ENCODE results near the gene KIF3B.
"Not testable (repeated sequence)": the region's sequence is repeated elsewhere in the genome, so short reads cannot be mapped to it uniquely, and the experiment has no call there.

Gene KIF3B

DNA sequence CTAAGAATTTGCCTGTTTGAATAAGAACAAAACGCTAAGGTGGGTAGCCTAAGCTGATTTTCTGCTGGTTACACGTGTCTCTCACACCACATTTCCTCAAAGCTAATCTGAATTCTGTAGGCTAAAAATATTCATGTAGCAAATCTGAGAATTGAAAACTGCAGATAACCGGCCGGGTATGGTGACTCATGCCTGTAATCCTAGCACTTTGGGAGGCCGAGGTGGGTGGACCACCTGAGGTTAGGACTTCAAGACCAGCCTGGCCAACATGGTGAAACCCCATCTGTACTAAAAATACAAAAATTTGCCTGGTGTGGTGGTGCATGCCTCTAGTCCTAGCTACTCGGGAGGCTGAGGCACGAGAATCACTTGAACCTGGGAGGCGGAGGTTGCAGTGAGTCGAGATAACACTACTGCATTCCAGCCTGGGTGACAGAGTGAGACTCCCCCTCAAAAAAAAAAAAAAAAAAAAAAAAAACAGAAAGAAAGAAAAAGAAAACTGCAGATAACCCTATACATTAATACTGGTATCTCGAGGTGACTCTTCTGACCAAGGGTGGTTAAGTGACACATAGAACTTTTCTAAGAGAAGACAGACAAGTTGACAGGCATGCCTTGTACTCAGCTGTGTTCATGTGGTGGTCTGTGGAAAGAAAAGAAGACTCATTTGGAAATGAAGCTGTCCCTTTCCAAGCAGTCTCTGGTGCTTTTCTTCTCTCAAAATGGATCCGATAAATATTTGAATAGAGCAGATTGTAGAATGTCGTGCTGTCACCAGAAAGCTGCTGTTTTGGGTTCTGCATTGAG is 55.9 kb downstream of the KIF3B start:
- DNase-seq, result peak; percentile 69

DNA sequence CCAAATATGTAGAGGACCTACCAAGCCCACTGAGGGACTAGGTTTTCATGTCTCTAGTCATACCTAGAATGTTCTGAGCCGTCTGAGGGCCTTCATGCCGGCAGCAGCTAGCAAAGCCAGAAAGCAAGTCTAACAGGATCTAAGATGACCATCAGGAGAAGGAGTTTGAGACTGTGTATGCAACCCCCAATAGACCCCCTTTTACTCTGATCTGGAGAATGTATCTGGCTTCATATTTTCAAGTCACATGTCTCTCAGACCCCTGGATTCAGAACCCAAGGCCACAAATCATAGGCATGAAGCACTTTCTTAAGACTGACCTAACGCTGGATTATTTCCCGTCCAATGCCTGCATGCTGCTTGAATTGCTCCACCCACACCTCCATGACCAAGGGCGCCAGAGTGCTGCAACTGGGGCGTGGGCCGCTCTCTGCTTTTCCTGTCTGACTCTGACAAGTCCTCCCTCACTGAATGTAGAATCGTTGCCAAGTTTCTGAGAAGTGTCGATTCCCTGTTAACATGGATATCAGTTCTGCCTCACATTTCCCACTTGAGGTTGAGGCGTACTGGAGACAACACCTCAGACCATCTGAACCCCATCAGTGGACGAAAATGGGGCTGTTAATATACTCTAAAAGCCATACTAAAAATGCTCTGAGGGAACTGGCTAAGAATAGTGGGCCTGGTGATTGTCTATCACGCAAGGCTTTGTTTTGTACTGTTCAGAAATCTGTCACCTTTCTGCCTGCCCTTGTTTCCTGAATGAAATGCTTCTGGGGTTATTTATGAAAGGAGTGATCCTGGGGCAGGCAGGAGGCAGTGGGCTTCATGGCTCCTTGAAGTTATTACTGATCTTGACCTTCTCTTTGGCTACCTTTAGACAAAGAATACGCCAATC is 56.8 kb downstream of the KIF3B start:
- peak; percentile 73 for DNase-seq

DNA sequence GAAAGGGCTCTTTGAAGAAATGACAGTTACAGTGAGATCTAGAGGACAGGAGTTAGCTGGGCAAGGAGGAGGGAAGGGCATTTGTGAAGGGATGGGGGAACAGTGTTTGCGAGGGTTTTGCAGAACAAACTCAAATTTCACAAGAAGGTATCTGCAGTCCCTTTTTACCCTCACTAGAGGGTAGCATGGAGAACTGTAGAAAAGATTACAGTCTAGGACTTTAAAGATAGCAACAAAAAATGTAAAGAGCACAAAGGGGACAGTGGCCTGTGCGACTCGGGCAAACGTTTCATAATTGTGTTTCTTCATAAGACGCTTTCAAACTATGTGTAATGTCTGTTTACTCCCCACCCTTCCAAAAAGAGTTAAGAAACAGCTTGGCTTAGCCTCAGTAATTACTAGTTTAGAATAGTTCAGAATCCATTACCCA is 59.5 kb downstream of the KIF3B start:
- no peak for DNase-seq

DNA sequence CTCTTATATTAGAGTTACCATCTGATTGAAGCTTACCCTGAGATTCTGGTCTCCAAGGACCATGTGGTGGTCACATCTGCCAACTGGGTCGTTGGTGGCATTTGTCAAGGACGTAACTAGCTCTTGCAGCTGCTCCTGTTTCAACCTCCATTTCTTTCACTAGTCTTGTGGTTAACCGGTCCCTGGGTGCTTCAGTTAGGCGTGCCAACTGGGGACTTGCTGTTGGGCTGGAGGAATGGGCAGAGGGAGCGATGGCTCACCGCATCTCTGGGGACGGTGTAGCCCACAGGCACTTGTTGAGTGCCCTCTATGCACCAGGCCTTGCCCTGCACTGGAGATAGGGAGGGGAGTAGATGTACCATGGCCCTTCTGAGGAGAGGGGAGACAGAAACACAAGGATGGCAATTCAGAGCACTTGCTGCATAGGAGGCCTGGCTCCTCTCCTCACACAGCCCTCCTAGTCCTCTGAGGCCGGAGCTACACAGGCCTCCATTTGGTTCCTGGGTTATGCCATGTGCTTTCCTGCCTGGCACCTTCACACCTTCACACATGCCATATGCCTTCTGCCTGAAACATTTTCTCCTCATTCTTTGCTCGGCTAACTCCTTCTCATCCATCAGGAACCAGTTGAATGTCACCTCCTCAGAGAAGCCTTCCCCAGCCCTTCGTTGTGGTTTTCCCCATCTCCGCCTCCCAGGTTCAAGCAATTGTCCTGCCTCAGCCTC is 60.6 kb downstream of the KIF3B start:
- DNase-seq, result peak; percentile 34

DNA sequence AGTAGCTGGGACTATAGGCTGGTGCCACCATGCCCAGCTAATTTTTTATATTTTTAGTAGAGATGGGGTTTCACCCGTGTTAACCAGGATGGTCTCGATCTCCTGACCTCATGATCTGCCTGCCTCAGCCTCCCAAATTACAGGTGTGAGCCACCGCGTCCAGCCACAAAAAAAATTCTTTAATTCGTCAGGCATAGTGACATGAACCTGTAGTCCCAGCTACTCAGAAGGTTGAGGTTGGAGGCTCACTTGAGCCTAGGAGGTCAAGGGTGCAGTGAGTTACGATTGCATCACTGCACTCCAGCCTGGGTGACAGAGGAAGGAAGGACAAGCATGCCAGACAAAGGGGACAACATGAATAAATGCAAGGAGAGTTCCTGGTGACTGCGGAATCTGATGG is 61.2 kb downstream of the KIF3B start:
- no peak for DNase-seq

DNA sequence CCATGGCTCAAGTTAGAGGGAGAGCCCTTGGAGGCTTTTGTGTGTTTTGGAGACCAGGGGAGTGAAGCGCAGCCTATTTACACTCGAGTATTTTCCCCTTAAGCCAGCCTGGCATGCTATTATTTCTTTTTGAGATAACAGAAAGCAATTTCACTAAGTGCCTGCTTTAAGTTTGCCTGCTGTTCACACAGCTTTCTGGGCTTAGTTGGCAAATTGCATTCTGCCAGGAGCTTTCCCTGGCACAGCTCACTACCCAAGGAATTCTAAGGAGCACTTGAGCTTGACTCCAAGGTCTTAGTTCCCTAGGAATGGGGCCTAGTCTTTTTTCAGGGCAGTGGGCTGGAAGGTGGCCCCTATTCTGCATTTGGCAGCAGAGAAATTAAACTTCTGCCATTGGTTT is 61.7 kb downstream of the KIF3B start:
- DNase-seq, result no peak

DNA sequence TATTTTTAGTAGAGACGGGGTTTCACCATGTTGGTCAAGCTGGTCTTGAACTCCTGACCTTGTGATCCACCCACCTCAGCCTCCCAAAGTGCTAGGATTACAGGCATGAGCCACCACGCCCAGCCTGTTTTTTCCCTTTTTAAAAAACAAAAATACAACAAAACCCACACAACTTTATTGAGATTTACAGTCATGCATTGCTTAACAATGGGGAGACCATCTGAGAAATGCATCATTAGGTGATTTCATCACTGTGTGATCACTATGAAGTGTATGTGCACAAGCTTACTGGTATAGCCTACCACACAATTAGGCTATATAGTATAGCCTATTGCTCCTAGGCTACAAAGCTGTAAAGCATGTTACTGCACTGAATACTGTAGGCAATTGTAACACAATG is 63.6 kb downstream of the KIF3B start:
- not testable (repeated sequence) for DNase-seq

DNA sequence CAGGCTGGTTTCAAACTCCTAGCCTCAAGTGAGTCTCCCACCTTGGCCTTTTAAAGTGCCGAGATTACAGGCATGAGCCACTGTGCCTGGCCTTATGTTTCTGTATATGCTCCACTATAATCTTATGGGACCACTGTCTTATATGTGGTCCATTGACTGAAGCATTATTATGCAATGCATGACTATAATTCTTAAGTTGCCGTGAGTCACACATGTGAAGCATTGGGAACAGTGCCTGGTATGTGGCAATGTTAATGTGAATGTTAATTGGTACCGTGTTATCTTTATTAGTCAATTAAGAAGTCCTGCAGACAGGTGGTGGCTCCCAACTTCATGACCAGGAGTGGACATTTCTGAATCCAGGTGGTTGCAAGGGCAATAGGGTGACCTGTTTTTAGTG is 66.0 kb downstream of the KIF3B start:
- no peak for DNase-seq

DNA sequence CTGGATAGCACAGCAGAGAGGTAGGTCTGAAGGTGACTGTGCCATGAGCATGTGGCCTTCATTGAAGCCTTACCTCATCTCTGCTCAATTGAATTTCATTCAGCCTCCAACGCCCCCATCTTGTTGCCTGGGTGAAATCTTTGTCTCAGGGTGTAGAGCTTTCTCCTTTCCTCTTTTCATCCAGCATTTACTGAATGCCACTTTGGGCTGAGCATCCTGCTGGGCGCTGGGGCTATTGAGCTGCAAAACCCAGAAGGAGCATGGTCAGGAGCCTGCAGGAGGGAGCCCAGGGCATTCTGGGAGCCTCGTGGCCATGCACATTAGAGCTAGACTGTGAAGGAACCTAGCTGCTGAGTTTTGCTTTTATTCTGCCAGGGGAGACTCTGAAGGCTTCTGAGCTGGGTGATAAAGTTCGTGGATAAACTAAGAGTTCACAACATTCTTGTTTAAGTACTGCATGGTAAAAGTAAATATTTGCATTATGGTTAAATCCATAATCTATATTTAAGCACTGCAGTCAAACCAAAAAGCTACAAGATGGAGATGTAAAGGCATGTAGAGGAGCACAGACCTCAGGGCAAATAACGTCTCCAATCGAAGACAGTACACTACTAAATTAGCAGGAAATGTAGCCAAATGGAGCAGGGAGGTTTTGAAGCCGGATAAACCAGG is 67.5 kb downstream of the KIF3B start:
- DNase-seq, result no peak

DNA sequence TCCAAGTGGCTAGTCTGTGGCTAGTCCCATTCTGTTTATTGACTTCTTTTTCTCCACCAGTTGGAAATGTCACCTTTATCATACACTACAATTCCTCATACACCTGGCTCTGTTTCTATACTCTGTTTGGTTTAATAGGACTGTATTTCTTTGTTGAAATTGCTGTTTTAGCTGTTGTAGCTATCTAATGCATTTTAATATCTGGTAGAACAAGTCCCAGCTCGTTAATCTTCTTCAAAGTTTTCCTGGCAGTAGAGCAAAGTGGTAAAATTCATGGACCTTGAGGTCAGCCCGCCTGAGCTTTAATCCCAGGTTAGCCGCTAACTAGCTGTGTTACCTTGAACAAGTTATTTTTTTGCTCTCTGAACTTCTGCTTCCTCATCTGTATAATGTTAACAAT is 70.8 kb downstream of the KIF3B start:
- DNase-seq, result no peak

DNA sequence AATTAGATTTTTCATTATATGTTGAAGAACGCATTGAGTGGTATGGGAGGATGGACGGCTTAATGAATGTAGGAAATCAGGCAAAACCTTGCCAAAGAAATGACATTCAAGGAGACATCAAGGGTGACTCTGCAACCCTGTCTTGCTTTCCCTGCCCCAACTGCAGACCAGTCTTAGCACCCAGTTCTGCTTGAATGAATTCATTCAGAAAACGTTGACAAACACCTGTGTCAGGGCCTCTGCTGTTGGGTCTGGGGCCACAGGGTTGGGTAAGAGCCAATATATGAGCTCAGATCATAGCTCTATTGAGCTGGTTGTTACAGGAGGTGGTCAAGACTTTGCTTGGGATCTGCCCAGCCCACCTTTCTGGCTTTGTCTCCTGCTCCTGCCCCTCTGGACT is 73.0 kb downstream of the KIF3B start:
- DNase-seq, result no peak

DNA sequence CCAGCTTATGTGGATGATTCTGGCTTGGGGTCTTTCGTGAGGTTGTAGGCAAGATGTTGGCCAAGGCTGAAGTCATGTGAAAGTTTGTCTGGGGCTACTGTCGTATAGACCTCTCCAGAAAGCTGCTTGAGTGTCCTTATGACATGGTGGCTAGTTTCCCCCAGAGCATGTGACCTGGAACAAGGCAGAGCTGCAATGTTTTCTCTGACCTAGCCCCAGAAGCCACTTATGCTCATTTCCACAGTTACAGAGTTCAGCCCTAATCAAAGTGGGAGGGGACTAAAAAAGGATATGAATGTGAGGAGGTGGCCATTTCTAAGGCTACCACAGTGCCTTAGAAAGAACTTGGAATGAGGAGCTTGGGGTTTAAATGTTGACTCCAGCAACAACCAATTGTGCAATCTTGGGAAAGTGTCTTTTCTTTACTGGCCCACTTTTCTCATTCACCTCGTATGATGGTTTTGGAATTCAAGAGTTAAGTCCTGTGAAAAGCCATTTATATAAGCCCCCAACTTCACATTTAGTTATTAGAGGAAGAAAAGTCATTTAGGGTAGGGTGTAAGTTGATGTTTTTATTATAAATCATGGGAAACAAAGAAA is 74.8 kb downstream of the KIF3B start:
- no peak for DNase-seq

DNA sequence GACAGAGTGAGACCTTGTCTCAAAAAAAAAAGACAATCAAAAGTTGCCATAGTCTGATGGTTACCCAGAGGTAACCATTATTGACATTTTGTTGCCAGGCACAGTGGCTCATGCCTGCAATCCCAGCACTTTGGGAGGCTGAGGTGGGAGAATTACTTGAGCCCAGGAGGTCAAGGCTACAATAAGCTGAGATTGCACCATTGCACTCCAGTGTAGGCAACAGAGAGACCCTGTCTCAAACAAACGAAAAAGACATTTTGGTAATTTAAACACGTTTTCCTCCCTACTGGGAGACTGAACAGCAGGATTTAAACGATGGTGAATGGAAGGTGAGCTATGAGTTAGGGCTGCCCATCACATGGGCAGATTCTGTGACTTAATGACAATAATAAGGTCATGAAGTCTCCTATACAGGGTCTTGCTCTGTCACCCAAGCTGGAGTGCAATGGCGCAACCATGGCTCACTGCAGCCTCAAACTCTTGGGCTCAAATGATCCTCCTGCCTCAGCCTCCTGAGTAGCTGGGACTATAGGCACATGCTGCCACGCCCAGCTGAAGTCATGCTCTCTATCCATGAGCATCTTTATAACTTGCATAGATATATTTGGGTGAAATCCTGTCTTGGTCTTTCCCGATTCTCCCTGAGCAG is 76.5 kb downstream of the KIF3B start:
- peak; percentile 22 for DNase-seq

DNA sequence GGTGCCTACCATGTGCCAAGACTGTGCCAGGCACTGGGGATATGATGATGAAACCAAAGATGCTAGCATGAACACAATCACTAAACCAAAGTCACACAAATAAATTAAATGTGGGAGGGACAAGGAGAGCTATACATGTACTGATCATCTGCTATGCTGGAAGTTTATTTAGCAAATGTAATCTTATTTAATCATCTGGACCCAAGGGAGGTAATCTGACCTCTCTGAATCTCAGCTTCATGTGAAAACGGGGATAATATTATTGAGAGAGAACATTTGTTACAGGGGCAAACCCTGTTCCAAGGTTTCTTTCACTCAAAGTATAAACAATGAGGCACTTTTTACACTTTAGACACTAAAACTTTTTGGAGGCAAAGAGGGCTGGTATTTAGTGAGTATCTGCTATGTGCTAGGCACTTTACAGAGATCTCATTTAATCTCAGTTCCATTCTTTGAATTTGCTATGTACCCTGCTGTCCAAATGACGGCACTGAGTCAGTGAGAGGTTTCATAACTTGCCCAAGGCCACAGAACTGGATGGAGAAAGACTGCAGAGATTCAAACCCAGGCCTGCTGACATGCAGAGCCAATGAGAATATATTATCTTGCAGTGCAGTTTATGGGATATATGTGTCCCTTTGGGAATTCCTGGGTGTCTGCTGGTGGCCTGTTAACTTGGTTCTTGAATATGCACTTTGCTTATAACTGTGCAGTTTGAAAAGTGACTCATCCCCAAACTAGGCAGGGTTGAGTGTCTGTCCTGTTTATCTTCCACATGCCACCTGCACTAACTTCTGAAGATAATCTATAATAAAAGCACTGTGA is 77.4 kb downstream of the KIF3B start:
- peak; percentile 58 for DNase-seq

DNA sequence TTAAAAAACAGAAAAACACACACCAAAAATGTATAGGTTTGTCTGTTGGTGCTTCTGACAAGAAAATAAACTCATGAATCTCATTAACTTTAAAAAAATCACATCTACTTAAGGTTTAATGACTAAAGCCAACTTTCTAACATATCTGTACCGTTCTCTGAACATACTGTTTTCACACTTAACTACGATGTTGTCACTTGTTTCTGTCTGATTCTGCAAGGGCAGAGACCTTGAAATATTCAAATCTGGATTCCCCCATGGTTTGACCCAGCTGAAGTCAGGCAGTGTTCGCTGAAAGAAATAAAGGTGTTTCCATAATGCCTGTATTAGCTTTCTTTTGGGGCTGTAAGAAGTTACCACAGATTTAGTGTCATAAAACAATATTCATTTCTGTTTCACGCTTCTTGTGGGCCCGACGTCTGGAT is 78.0 kb downstream of the KIF3B start:
- DNase-seq, result no peak

DNA sequence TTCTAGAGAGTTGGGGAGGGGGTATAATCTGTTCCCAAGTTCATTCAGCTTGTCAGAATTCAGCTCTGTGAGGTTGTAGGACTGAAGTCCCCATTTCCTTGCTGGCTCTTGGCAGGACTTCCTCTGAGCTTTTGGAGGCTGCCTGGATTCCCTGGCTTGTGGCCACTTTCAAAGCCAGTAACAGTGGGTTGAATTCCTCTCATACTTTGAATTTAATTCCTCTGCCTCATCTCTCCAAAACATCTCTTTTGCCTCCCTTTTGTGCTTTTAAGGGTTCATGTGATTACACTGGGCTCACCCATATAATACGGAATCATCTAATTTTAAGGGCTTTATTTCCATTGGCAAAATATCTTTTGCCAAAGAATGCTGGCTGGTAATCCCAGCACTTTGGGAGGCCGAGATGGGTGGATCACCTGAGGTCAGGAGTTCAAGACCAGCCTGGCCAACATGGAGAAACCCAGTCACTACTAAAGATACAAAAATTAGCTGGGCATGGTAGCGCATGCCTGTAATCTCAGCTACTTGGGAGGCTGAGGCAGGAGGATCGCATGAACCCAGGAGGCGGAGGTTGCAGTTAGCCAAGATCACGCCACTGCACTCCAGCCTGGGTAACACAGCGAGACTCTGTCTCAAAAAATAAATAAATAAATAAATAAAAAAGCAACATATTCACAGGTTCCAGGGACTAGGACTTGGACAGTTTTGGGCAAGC is 78.6 kb downstream of the KIF3B start:
- DNase-seq, result not testable (repeated sequence)

DNA sequence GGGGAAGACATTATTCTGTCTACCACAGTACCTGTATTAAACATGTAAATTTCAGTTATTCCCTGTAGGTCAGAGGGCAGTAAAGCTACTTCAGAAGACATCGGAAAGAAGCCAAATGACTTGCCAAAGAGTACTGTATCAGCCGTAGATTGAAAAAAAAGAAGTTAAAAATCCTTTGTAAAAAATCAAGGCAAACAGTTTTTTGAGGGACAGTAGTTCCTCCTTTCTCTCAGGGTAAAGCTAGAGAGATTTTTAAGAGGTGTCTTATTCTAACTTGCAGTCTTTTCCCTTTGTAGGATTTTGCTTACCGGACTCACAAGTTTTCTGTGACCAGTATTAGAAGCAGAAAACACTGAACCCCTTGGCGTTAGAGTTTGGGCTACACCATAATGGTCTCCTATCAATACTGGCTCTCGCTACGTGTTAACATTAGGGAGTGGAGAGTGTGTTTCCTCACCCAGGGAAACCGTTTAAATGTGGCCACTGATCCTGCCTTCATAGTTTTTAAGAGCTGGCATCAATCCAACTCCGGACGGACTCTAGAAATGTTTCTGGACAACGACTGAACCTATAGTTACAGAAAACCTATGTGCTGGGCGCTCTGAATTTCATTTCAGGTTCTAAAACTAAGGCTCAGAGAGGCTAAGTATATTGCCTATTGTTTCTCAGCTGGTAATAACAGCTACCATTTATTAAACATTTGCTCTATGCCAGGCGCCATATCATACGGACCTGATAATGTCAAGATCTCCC is 79.3 kb downstream of the KIF3B start:
- no peak for DNase-seq

DNA sequence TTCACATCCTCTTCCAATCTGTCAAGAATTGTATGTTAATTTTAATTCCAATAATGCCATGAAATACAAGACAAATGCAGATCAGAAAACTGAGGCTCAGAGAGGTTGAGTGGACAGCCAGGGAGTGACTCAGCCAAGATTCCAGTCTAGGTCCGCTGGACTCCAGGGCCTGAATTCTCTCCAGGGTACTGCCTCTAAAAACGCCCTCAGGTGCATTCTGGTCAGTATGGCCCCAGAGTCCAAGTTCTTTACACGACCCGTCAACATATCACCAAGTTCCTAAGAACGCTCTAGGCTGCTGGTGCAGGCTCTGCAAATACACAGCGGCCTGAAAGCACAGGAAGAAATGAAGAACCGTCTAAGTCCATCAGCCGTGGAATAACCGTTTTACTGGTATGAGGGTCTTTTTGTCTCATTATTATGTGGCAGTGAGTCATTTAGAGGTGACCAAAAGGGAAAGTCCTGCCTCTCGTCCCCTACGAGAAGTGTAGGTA is 80.0 kb downstream of the KIF3B start:
- no peak for DNase-seq
